ENCODE results near the gene PARD3B.
"Not testable (repeated sequence)": the region's sequence is repeated elsewhere in the genome, so short reads cannot be mapped to it uniquely, and the experiment has no call there.

Gene PARD3B

DNA sequence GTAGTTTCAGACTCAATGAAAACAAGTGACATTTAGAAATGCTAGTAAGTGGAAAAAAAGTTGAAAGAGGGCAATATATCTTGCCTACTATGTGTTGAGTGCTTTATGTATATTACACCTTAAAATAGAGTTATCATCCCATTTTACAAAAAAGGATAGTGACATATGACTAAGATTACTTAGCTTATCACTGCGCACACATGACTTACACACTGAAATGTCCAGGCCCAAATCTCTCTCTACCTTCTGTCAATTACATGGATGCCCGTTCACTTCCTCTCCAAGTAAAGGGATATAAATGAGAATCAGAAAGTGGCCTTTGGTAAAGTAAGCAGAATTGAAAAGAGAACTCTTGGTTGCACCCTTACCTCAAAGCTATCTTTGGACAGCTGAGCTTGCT lies 3.6 kb upstream of the PARD3B start:
- FAIRE-seq, result no peak

DNA sequence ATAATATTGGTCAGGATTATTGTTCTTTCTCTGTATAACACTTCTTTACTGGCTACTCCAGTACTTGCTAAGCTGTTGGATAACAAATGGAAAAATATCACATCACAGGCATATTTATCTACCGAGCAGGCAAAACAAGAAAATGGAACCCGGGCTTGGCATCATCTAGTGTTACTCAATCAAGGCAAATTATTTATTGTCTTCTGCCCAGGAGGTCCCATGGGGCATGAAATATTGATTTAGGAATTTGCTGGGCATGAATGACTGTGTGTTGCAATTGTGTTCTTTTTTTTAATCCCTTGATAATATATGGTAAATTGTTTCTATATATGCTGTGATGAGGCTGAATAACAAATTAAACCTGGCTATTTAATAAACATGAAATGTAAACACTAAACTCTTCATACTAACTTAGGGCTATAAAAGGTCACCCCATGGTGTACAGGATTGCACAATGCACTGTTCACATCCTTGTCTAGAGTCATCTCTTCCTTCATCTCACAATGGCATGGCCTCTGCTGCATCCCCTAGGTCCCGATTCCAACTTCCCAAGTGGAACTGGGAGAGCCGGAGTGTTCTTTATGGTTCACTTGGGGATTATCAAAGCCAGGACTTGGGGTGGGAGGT lies 2.2 kb upstream of the PARD3B start:
- no peak for FAIRE-seq

DNA sequence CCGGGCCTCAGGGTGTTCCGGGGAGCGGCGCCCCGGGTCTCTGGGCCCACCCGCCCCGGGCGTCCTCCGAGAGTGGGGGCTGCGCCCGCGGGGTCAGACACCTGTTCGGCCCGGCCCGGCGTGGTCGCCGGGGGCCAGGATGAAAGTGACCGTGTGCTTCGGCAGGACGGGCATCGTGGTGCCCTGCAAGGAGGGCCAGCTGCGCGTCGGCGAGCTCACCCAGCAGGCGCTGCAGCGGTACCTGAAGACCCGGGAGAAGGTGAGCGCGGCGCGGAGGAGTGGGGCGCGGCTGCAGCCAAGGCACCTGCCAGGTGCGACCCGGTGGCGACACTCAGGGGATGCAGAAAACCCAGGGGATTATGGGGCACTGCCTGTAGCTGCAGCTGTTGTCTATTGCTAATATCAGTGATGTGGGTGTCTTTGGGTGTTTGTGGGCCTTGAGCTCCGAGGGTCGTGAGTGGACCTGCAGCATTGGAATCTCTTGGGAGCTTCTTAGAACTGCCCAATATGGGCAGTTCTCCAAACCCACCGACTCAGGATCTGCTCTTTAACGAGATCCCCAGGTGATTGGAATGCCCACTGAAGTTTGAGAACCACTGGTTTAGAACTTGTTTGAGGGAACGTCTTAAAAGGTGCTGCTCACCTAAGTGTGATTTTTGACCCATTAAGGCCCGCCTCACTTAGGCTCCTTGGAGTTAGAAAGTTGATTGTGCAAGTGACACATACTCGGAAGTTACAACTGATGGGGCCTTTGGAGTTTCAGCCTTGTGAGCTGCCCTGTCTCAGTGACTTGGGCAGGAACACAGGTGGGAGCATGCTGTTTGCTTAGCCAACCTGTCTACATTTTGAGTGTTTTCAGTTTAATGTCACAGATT lies 823 bp downstream of the PARD3B start:
- no peak for FAIRE-seq

DNA sequence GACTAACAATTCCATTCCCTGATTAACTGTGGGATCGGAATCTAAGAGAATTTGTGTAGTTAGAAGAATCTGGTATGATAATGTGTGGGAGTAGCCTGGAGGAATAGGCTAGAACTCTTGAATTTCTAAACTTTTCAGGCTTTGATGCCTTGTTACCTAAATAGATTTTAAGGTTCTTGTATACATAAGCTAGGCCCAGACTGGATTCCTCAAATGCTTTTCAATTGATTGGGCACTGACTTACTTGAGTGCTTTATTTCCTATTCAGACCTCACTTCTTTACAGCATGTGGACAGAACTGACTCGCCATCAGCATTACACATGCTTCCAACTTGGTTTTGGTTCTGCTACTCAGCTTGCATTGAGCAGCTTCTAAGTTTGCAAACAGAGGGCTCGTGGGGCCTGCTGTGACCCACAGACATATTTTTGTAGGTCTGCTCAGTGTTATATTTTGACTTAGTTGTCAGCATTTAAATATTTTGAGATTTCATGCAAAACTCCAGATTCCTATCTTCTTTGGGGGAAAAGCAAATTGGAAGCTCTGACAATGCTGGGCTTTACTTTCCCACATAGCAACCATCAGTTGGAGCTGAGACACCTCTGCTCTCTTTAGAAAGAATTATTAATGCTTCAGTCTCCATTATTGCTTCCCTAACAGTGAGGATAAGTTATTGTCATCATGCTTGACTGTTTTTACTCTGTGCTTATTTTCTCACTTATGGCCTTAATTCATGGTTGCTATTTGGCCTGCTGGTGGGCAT lies 5.7 kb downstream of the PARD3B start:
- FAIRE-seq, result no peak

DNA sequence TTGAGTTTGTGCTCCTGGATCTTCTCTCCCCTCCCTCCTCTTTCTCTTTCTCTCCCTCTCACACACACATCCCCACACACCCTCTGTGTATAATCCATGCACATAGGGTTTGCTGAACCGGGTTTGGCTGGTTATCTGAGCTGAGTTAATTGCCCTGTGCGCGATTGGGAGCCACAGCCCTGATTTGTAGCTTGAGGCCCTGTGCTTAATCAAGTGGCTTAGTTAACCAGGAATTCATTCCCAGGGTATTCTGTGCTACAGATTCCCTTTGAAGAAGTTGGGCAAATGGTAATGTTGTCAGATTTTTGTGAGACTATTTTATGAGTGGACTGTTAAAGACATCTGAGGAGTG lies 6.2 kb downstream of the PARD3B start:
- FAIRE-seq, result no peak

DNA sequence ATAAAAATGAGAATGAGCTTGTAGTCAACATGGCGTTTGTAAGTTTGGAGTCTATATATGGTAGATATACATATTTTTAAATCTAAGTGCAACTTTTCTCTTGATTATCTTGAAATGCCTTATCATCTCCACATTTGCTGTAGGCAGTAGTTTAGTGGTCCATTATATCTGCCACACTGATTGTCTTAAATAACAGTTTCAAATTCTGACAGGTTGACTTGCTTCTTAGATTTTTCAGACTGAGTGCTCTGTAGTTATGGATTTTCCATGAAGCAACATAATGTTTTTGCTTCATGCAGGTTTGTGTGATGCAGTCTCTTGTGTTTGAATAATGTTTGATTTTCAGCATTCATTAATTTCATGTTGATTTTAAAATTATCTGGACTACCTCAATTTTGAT lies 12.3 kb downstream of the PARD3B start:
- FAIRE-seq, result no peak

DNA sequence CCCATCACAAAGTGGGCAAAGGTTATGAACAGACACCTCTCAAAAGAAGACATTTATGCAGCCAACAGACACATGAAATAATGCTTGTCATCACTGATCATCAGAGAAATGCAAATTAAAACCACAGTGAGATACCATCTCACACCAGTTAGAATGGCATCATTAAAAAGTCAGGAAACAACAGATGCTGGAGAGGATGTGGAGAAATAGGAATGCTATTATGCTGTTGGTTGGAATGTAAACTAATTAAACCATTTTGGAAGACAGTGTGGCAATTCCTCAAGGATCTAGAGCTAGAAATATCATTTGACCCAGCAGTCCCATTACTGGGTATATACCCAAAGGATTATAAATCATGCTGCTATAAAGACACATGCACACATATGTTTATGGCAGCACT lies 14.1 kb downstream of the PARD3B start:
- not testable (repeated sequence) for FAIRE-seq

DNA sequence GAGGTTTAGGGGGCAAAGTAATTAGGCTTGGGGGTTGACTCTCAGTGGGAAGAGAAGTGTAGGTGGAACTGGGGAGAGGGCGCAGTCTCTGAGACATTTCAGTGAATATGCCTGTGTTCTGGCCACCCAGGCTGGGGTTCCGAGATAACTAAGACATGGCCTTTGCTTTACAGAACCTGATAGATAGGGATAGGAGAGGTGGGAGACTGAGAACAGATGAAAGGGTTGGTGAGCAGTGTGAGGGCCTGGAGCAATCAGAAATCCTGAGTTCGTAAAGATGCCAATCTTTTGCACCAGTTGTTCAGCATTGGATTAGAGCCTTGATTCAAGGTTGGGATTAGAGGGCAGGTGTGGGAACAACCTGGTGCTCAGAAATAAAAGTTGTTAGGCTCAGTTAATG lies 15.6 kb downstream of the PARD3B start:
- FAIRE-seq, result no peak

DNA sequence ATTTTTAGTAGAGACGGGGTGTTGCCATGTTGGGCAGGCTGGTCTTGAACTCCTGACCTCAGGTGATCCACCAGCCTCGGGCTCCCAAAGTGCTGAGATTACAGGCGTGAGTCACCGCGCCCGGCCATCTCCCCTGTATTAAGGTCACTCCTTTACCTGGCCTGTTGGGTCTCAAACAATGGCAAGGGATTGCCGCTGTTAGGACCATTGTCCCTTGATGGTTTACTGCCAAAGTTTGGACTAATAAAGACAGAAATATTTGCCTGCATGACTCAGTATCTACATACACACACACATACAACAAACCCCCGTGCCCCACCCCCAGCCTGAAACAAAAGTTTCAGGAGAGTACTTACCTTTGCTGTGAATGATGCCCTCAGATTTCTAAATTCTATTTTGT lies 16.5 kb downstream of the PARD3B start:
- no peak for FAIRE-seq

DNA sequence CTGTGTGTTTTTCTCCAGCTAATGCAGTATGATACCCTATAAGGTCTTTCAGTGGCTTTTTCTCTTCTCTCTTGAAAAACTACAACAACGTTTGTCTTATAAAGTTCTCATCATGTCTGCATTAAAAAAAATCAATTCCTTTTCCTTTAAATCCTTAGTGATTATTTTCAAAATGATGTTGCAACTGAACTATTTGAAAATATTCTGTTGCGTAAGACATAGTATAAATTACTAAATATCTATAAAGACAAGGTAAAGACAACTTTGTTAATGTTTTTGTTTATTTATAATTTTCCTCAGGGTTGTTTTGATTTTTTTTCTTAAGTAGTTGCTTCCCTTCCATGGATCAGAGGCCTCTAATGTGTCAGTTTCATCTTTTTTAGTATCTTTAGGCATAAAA lies 21.2 kb downstream of the PARD3B start:
- FAIRE-seq, result no peak

DNA sequence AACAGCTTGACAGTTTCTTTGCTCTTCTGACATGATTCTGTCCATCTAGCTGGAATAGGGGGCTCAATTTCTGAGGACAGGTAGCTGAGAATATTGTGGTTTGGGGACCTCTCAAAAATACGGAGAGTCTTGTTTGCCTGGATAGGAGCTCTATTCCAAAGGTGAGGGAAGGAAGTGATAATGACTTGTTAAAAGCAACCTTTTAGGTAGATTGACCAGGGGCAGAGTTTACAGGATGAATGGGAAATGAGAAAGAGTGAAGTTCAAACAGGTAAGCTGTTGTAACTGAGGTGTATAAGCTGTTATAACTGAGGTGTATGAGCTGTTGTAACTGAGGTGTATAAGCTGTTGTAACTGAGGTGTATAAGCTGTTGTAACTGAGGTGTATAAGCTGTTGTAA lies 25.1 kb downstream of the PARD3B start:
- FAIRE-seq, result no peak

DNA sequence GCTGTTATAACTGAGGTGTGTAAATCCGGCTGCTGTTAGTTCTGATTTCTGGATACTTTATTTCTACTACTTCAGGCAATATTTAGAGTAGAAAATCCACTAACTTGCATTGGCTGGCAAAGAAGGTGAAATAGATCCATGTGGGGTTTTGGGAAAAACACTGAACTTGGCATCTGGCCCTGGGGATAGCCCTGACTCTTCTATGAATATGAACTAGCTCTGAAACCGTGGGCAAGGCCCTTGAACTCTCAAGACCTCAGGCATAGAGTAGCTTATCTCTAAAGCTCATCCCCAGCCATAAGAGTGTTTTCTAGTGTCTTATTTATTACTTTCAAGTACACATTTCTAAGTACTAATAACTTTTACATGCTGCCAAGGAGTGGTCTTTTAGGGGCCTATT lies 25.8 kb downstream of the PARD3B start:
- FAIRE-seq, result no peak

DNA sequence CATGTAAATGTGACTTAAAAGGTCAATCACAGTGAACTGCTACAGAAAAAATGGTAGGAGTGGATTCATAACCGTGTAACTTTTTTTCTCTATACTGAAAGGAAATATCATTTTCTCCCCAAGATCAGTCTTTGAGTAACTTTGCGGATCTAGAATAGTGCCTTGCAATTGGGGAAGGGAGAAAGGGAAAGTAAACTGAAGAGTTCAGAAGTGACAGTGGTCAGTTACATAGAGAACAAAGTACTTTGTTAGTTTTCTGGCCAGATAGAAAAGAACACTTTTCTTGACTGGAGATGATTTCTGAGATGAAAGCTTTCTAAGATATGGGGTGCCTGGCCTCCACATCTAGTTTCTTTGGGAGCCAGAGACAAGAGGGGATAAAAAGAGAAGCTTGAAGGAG lies 26.6 kb downstream of the PARD3B start:
- FAIRE-seq, result no peak

DNA sequence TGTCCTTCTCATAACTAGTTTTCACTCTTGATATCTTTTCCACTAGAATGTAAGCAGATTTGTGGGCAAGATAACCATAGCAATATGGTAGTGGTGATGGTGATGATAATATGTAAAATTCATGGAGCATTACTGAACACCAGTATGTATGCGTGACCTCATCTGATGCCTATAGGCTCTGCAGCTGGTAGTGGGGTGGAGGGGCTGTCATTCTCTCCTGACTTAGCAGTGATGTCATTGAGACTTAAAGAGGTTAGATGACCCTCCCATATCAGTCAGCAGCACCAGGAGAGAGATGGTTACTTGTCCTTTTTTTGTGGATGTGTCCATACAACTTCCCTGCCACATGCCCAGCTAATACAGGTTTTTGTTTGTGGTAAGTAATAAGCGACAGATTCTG lies 27.9 kb downstream of the PARD3B start:
- no peak for FAIRE-seq

DNA sequence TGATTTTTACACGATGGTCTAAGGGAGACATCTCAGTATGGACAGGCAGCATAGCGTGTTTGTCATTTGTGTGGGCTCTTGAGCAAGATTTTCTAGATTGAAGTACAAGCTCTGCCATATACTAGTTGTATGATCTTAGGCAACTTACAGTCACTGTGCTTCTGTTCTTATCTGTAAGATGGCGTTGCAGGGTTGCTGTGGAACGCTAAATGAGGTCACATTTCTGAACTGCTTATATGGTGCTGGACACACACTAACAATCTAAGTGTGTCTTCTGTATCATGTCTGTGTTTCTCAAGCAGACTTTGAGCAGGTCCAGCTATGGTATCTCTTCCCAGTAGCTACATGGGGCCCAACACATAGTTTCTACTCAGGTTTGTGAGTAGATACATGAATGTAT lies 29.2 kb downstream of the PARD3B start:
- no peak for FAIRE-seq

DNA sequence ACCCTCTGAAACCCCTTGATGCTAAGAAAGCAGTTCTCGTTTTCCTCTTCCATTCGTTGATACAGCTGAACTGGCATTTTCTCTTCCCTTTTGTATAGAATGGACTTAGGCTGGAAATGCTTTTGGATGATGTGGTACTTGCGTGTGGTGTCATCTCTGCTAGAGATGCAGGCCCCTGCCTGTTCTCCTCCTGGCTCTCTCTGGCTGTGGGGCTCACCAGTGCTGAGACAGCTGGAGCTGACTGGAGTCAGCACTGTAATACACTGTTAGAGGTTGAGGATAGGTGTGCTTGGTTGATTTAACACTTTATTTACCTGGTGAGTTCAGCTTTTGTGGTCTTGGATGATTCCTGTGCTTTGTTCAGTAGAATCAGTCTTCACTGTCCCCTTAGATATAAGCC lies 30.2 kb downstream of the PARD3B start:
- no peak for FAIRE-seq

DNA sequence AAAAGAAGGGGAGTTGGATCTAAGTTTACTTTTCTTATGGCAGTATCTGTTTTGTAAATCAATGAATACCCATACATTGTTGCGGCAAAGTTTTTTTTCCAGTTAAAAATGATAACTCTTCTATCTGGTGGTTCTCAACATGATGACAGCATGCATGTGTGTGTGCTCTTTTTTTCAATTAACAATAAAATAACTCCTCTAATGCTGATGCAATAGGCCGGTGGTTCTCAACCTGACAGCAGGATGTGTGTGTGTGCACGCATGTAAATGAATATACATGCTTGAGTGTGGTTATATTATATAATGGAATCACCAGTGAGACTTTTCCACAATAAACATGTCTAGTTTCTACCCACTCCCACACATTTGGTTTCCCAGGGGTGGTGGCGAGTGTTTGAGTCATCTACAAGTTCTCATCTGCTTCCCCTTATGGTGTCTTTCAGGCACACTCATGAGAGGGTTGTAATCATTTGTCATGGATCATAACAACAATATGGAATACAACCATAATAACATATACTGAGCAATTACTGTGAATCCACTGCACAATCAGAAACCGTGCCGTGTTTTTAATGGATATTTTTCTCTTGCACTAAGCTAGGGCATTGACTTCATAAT lies 31.2 kb downstream of the PARD3B start:
- no peak for FAIRE-seq

DNA sequence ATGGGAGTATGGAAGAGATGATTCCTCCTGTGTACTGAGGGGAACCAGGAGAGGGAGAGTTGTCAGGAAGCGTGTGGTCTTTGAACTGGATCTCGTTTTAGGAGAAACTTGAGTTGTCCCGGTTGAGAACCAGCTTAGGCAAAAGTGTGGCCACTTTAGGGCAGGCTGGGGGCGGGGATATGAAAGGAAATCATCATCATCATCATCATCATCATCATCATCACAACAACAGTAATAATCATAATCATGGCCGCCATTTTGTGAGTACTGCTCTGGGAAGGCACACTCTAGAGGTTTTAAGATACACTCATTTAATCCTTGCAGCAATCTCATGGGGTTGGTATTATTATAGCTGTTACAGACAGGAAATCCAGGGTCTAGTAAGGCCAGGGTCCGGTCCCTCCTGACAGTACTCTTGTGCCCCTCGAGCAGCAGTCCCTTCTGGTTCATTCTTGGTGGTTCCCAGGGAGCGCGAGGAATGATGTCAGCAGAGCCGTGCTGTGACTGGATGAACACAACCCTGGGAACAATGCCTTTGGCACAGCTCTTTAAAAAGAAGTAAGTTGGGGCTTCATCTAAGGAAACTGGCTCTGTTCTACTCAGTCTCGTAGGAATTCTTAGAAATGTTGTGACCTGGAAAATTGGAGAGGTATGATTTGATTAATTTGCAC lies 33.8 kb downstream of the PARD3B start:
- no peak for FAIRE-seq

DNA sequence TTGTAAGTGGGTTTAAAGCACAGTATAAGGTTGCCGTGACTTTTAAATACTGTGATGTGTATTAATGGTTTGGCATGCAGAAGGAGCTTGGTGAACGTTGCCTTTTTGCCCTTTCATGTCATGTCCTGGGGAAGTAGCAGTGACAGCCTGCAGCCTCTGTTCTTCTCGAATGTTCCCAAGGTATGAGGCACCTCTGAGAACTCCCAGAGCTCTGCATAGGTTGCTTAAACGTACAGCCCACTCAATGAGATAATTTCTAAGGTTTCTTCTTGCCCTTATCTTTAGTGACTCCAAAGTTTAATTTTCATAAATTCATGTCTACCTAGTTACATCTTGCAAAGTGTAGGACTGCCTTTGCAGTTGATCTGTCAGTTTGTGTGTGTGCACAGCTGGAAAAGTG lies 36.7 kb downstream of the PARD3B start:
- no peak for FAIRE-seq

DNA sequence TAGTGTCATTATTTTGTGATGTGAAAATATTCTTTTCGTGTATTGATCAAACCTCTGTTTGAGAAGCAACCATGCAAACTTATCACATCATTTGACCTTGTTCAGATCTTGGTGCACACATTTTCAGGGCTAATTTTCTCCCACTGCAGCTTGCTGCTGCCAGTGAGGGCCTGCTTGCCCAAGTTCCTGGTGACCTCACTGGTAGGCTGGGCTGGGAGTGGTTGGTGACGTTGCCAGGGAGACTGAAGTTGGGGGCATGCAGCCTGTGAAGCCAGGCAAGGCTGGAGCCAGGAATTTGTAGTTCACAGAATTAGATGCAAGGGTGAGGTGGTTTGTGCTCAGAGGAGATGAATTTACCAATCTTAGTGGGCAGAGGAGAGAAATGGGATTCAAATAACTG lies 38.5 kb downstream of the PARD3B start:
- FAIRE-seq, result no peak

DNA sequence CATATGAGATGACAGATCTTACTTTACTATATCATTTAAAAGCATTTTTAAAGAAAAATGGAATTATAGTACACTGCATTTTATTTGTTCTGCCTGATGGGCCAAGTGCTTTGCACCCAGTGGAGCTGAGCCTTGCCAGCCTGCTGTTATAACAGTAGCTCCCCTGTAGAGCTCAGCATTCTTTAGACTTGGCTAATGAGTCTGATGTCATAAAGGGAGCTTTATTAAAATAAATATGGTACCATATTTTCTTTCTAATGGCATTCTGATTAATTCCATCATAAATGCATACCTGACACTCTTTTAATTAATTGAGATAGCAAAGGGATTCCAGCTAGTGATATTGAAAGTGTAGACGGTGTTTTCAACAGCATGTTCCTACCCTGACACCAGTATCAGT lies 40.7 kb downstream of the PARD3B start:
- FAIRE-seq, result no peak

DNA sequence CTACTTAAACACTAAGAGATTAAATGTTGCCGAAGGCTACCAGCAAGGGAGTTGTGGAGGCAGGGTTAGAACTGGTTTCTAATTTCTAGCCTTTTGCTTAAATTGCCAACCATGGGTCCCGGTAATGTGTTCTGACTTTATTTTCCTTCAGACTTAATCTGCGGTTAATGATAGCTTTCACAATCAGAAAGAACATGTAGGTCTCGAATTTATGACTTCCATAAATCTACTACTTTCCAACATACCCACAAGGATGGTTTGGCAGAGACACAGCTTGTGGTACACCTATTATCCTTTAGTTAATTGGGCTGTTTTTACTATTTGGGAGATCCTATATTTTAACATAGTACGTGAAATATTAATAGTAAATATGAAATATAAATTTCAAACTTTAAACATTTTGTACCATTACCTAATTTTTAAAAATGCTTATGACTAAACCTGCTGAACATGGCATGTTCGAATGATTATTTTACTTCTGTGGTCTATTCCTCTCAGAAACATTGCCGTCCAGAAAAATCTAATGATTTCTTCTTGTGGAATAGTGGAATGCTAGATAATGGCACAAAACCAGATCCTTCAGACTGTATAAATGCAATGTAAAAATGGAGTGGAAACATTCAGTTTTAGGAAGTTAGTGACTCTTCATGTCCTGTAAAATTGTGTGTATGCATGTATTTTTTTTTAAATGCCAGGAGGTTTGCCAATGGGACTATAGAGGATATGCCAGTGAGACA lies 41.3 kb downstream of the PARD3B start:
- no peak for FAIRE-seq

Data from G401.6 (cell line).